ENCODE results near the gene SLC12A5. TPM values are rescaled to one million over a fixed set of nuclear protein-coding genes. Genes with fewer than 3 reads are reported as not detected.

Gene SLC12A5
- total RNA-seq, 1 donor from 2014 or later, result 2.1 TPM

GRCh38 chr20:46007671-46008070, 21.3 kb upstream of the SLC12A5 start:
- Mint-ChIP-seq H3K27ac (ENCODE audit: unreplicated experiment) (no peak overlapping the region), H3K9me3 (ENCODE audit: low read depth) (no peaks in the 10 kb centered on the region), H3K4me3 (ENCODE audit: unreplicated experiment) (no peak overlapping the region), H3K4me1 (ENCODE audit: low read depth) (peaks cover 3% of the 10 kb centered on the region), H3K36me3 (ENCODE audit: low read depth) (no peaks in the 10 kb centered on the region), H3K27me3 (ENCODE audit: low read depth) (peaks cover 39% of the 10 kb centered on the region)
- DNase-seq (ENCODE audit: low spot score), result no peak
- TF ChIP-seq, protein P1, sequence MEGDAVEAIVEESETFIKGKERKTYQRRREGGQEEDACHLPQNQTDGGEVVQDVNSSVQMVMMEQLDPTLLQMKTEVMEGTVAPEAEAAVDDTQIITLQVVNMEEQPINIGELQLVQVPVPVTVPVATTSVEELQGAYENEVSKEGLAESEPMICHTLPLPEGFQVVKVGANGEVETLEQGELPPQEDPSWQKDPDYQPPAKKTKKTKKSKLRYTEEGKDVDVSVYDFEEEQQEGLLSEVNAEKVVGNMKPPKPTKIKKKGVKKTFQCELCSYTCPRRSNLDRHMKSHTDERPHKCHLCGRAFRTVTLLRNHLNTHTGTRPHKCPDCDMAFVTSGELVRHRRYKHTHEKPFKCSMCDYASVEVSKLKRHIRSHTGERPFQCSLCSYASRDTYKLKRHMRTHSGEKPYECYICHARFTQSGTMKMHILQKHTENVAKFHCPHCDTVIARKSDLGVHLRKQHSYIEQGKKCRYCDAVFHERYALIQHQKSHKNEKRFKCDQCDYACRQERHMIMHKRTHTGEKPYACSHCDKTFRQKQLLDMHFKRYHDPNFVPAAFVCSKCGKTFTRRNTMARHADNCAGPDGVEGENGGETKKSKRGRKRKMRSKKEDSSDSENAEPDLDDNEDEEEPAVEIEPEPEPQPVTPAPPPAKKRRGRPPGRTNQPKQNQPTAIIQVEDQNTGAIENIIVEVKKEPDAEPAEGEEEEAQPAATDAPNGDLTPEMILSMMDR (IDR thresholded peaks at IDR 0.05), result no peak

GRCh38 chr20:46009816-46010215, 19.2 kb upstream of the SLC12A5 start:
- Mint-ChIP-seq H3K27me3 (ENCODE audit: low read depth) (peaks cover 39% of the 10 kb centered on the region), H3K27ac (ENCODE audit: unreplicated experiment) (no peak overlapping the region)
- no peak for DNase-seq (ENCODE audit: low spot score)

GRCh38 chr20:46010491-46011391, 18.3 kb upstream of the SLC12A5 start:
- Mint-ChIP-seq H3K27me3 (ENCODE audit: low read depth) (peaks cover 42% of the 10 kb centered on the region), H3K9me3 (ENCODE audit: low read depth) (no peaks in the 10 kb centered on the region), H3K36me3 (ENCODE audit: low read depth) (no peaks in the 10 kb centered on the region), H3K4me3 (ENCODE audit: unreplicated experiment) (no peak overlapping the region), H3K4me1 (ENCODE audit: low read depth) (peaks cover 3% of the 10 kb centered on the region), H3K27ac (ENCODE audit: unreplicated experiment) (no peak overlapping the region)
- no peak for DNase-seq (ENCODE audit: low spot score)
- TF ChIP-seq, protein P1 (IDR thresholded peaks at IDR 0.05), result no peak

More at GRCh38 chr20:46009816-46010215, 19.2 kb upstream of the SLC12A5 start:
- Mint-ChIP-seq H3K36me3 (ENCODE audit: low read depth) (no peaks in the 10 kb centered on the region), H3K4me3 (ENCODE audit: unreplicated experiment) (no peak overlapping the region), H3K9me3 (ENCODE audit: low read depth) (no peaks in the 10 kb centered on the region), H3K4me1 (ENCODE audit: low read depth) (peaks cover 3% of the 10 kb centered on the region)
- TF ChIP-seq, protein P1 (IDR thresholded peaks at IDR 0.05), result no peak

- DNase-seq (ENCODE audit: low spot score), result no peak
- Mint-ChIP-seq H3K4me1 (ENCODE audit: low read depth) (peaks cover 3% of the 10 kb centered on the region), H3K27me3 (ENCODE audit: low read depth) (peaks cover 47% of the 10 kb centered on the region), H3K9me3 (ENCODE audit: low read depth) (no peaks in the 10 kb centered on the region), H3K27ac (ENCODE audit: unreplicated experiment) (no peak overlapping the region), H3K36me3 (ENCODE audit: low read depth) (no peaks in the 10 kb centered on the region), H3K4me3 (ENCODE audit: unreplicated experiment) (no peak overlapping the region)
- TF ChIP-seq, protein P1 (IDR thresholded peaks at IDR 0.05), result peak; percentile 52
Measured at GRCh38 chr20:46011631-46012482, 17.2 kb upstream of the SLC12A5 start.

GRCh38 chr20:46012921-46013320, 16.1 kb upstream of the SLC12A5 start:
- DNase-seq (ENCODE audit: low spot score), result no peak
- Mint-ChIP-seq H3K4me1 (ENCODE audit: low read depth) (peaks cover 3% of the 10 kb centered on the region), H3K9me3 (ENCODE audit: low read depth) (no peaks in the 10 kb centered on the region), H3K36me3 (ENCODE audit: low read depth) (no peaks in the 10 kb centered on the region), H3K27me3 (ENCODE audit: low read depth) (peaks cover 56% of the 10 kb centered on the region), H3K4me3 (ENCODE audit: unreplicated experiment) (no peak overlapping the region), H3K27ac (ENCODE audit: unreplicated experiment) (no peak overlapping the region)
- TF ChIP-seq, protein P1 (IDR thresholded peaks at IDR 0.05), result no peak

Data from chondrocyte (in vitro differentiated cells).